Activated naive CD8-positive, alpha-beta T cell treated with anti-CD3 and anti-CD28 coated beads, Interleukin-2, amount 10 ng/mL, durations not matched to agents 7 days and 5 days (primary cell): ENCODE results near the gene HTR4. TPM values are rescaled to one million over a fixed set of nuclear protein-coding genes. Genes with fewer than 3 reads are reported as not detected.

Experiments
- ATAC-seq: fragments of 150-1000 bp; cut with Tn5 transposase; one replicate; pipeline ENCODE4 v1.10.0; 2021; ENCODE audit warnings: low read depth, moderate library complexity
- POLR2A ChIA-PET: fragments of 350-600 bp; sonication (Branson Sonifier 250); formaldehyde crosslinking; loops from one replicate; lab custom pipeline; 2021; ENCODE audit warnings: antibody characterized with exemption; lab: Charles Lee
- DNase-seq: peaks from one replicate; pipeline ENCODE4 v3.0.0; 2021
- H3K27ac Mint-ChIP-seq: one replicate; pipeline ENCODE4 v1.8.0; 2022; ENCODE audit warnings: mild to moderate bottlenecking, mixed read lengths
- H3K27me3 Mint-ChIP-seq: one replicate; pipeline ENCODE4 v1.8.0; 2022; ENCODE audit warnings: mild to moderate bottlenecking, moderate library complexity, mixed read lengths
- H3K36me3 Mint-ChIP-seq: one replicate; pipeline ENCODE4 v1.8.0; 2021; ENCODE audit warnings: mild to moderate bottlenecking, mixed read lengths
- H3K4me1 Mint-ChIP-seq: one replicate; pipeline ENCODE4 v1.8.0; 2021; ENCODE audit warnings: mixed read lengths
- H3K4me3 Mint-ChIP-seq: one replicate; pipeline ENCODE4 v1.8.0; 2022; ENCODE audit warnings: mild to moderate bottlenecking, moderate library complexity, mixed read lengths
- H3K9me3 Mint-ChIP-seq: one replicate; pipeline ENCODE4 v1.8.0; 2021; ENCODE audit warnings: mixed read lengths
- total RNA-seq, 2 experiments: library from RNA; stranded (reverse); gene quantifications; one replicate each; pipeline ENCODE4 v1.2.3, GENCODE V29; 2021

The HTR4 gene
- total RNA-seq, 2 experiments from 2014 or later, result not detected

DNA sequence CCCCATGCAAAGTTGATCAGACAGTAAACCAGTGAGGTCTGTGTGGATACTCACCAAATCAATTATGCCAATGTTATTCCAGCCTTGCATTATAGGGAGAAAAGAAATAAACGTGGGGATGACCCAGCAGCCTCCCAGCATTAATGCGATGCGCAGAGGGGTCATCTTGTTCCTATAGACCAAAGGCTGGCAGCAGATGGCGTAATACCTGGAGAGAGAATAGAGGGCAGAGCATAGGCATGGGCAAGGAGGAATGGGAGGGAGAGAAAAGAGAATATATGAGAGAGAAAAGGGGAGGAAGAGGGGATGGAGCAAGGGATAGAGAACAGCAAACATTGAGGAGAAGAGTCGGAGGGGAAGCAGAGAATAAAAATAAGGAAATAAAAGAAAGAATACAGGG is 131.2 kb downstream of the HTR4 start:
- H3K27ac Mint-ChIP-seq, result no peak overlapping the region
- no peaks in the 10 kb centered on the region for H3K9me3 Mint-ChIP-seq
- peaks cover 2% of the 10 kb centered on the region for H3K27me3 Mint-ChIP-seq
- no peak for DNase-seq
- ATAC-seq, result no peak
- H3K4me3 Mint-ChIP-seq, result no peak overlapping the region
- POLR2A ChIA-PET, result no interaction called here
- H3K4me1 Mint-ChIP-seq, result no peaks in the 10 kb centered on the region
- H3K36me3 Mint-ChIP-seq, result no peaks in the 10 kb centered on the region

DNA sequence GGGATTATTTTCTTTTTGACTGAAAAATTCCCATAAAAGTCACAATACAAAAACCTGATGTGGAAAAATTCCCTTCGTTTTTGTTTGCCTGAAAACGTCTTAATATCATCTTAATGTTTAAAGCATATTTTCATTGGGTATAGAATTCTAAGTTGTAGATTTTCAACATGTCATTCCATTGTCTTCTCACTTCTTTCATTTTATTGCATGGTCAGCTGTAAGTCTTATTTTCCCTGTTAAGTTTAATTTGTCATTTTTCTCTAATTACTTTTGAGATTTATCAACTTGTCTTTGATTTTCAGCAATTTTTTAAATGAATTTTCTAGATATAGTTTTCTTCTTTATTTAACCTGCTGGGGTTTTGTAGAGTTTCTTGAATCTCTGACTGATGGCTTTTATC is 138.9 kb downstream of the HTR4 start:
- H3K27me3 Mint-ChIP-seq, result no peaks in the 10 kb centered on the region
- no peak for ATAC-seq
- no peak for DNase-seq
- H3K4me1 Mint-ChIP-seq, result no peaks in the 10 kb centered on the region
- H3K36me3 Mint-ChIP-seq, result no peaks in the 10 kb centered on the region
- H3K9me3 Mint-ChIP-seq, result no peaks in the 10 kb centered on the region
- H3K27ac Mint-ChIP-seq, result no peak overlapping the region
- POLR2A ChIA-PET, result no interaction called here
- H3K4me3 Mint-ChIP-seq, result no peak overlapping the region

DNA sequence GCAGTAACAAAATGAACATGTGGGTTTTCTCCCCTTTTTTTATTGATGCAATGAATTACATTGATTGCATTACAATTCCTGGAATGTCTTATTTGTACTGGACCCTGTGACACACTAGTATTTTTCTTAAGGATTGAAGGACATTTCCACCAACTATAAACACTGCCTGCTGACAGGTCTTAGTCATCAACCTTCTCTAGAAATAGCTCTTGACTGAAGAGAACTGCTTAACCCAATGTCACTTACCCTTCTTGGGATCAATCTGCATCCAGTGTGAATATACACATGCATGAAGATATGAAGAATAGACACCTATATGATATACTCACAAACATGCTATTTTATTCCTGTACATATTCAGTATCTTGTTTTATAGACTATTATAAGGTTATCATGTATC is 140.0 kb downstream of the HTR4 start:
- ATAC-seq, result no peak
- DNase-seq, result no peak
- no peak overlapping the region for H3K4me3 Mint-ChIP-seq
- no peak overlapping the region for H3K27ac Mint-ChIP-seq
- POLR2A ChIA-PET, result no interaction called here
- no peaks in the 10 kb centered on the region for H3K4me1 Mint-ChIP-seq
- H3K27me3 Mint-ChIP-seq, result peaks cover 2% of the 10 kb centered on the region
- H3K36me3 Mint-ChIP-seq, result no peaks in the 10 kb centered on the region
- H3K9me3 Mint-ChIP-seq, result no peaks in the 10 kb centered on the region

DNA sequence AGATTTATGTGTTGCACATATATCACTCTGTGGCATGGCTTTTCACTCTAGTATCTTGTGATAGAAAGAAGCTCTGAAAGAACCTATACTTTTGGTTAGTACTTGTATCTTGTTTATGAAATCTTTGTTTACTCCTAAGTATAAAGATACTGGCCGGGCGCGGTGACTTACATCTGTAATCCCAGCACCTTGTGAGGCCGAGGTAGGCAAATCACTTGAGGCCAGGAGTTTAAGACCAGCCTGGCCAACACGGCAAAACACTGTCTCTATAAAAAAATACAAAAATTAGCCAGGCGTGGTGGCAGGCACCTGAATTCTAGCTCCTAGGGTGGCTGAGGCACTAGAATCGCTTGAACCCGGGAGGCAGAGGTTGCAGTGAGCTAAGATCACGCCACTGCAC is 141.8 kb downstream of the HTR4 start:
- H3K27ac Mint-ChIP-seq, result no peak overlapping the region
- no peaks in the 10 kb centered on the region for H3K36me3 Mint-ChIP-seq
- H3K27me3 Mint-ChIP-seq, result peaks cover 2% of the 10 kb centered on the region
- no peak overlapping the region for H3K4me3 Mint-ChIP-seq
- H3K4me1 Mint-ChIP-seq, result no peaks in the 10 kb centered on the region
- ATAC-seq (no peak), DNase-seq (no peak)
- POLR2A ChIA-PET, result no interaction called here
- no peaks in the 10 kb centered on the region for H3K9me3 Mint-ChIP-seq

DNA sequence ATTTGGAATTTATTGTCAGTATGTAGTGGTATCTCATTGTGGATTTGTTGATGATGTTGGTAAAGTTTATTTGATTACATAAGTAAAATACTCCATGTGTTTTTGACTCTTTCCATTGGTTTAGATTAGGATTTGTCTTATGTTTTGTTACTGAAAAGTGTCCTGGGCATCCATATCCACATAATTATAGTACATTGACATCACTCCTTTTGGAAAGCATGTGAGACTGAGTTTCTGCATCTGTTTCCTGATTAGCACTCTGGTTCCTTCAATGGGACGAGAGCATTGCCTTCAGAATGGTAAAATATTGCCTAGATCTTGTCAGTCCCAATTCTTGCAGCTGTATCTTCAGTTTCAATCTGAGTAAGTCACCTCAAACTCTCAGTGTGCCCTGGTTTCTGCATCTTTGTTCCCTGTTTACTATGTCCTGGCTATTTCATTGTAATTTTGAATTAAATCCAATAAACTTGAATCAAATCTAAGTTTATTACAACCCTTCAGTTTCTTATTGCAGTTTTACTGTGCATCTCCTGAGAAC is 142.4 kb downstream of the HTR4 start:
- DNase-seq, result no peak
- H3K4me1 Mint-ChIP-seq, result no peaks in the 10 kb centered on the region
- H3K36me3 Mint-ChIP-seq, result no peaks in the 10 kb centered on the region
- ATAC-seq, result no peak
- H3K9me3 Mint-ChIP-seq, result no peaks in the 10 kb centered on the region
- H3K27ac Mint-ChIP-seq, result no peak overlapping the region
- POLR2A ChIA-PET, result no interaction called here
- peaks cover 2% of the 10 kb centered on the region for H3K27me3 Mint-ChIP-seq
- no peak overlapping the region for H3K4me3 Mint-ChIP-seq

DNA sequence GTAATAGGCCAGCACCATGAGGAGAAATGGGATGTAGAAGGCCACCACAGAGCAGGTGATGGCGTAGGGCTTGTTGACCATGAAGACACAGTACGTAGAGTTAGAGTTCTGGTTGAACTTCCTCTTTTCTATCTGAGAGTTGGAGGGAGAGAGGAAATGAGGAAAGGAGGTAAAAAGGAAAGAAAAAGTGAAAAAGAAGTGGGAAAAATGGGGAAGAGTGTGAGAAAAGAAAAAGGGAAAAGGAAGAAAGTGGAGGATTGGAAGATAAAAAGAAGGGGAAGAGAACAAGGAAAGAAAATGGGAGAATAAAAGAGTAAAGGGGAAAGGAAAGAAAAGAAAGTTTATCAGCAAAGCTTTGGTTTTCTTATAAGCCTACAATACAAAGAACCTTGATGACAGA is 144.4 kb downstream of the HTR4 start:
- no peak overlapping the region for H3K4me3 Mint-ChIP-seq
- DNase-seq, result no peak
- no peaks in the 10 kb centered on the region for H3K4me1 Mint-ChIP-seq

DNA sequence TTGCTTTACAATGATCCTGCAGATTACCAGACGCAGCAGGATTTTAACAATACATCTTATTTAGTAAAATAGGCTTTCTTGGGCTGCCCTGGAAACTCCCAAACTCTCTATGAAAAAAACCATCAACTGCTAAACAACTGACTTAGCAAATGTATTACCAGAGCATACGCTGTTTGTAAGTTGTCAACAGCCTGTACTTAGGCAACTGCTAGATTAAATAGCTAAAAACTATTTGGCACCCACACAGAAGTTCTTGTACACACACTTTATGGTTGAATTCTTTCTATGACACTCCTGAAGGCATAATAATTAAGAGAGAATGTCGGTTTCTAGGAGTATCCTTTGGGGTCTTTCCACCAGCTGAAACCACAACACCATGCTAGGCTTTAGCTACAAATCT is 146.7 kb downstream of the HTR4 start:
- no peak for ATAC-seq
- H3K4me1 Mint-ChIP-seq, result no peaks in the 10 kb centered on the region
- POLR2A ChIA-PET, result no interaction called here
- no peaks in the 10 kb centered on the region for H3K9me3 Mint-ChIP-seq
- DNase-seq, result no peak
- peaks cover 2% of the 10 kb centered on the region for H3K27me3 Mint-ChIP-seq
- H3K36me3 Mint-ChIP-seq, result no peaks in the 10 kb centered on the region
- H3K4me3 Mint-ChIP-seq, result no peak overlapping the region
- H3K27ac Mint-ChIP-seq, result no peak overlapping the region

More for the DNA sequence above, 144.4 kb downstream of the HTR4 start:
- POLR2A ChIA-PET, result no interaction called here
- peaks cover 2% of the 10 kb centered on the region for H3K27me3 Mint-ChIP-seq
- no peak overlapping the region for H3K27ac Mint-ChIP-seq
- no peaks in the 10 kb centered on the region for H3K9me3 Mint-ChIP-seq
- H3K36me3 Mint-ChIP-seq, result no peaks in the 10 kb centered on the region
- no peak for ATAC-seq

DNA sequence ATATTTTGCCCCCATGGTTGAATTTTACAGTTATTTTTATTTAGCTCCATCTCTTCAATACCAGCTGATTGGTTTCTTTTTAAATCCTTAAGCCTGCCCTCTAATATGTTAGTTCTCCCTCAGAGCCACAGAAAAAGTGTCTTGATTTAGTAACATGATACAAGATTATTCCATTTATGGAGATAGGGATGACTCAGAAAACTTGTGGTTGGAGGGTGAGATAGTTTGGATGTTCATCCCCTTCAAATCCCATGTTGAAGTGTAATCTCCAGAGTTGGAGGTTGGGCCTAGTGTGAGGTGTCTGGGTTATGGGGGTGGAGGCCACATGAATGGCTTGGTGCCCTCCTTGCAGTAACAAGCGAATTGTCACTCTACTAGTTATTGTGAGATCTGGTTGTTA is 154.9 kb downstream of the HTR4 start:
- Mint-ChIP-seq H3K27ac (no peak overlapping the region), H3K9me3 (no peaks in the 10 kb centered on the region), H3K36me3 (no peaks in the 10 kb centered on the region), H3K4me1 (no peaks in the 10 kb centered on the region), H3K27me3 (peaks cover 6% of the 10 kb centered on the region), H3K4me3 (no peak overlapping the region)
- DNase-seq (no peak), ATAC-seq (no peak)
- POLR2A ChIA-PET, result no interaction called here

DNA sequence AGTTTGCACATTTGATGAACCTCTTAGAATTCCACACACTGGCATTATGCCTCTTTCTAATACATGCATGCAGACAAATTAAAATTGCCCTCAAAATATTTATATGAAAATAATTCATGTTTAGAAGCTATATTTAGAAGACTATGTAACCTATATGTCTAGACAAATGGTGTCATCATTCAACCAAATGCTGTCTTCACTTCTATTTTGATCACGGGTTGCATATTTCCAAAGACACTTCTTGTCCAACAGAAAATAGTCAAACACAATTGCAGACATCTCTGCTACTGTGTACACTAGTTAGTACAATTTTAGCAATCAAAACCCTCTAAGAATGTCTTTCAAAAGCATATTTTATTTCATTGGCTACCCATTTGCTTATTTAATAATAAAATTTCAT is 156.6 kb downstream of the HTR4 start:
- Mint-ChIP-seq H3K27ac (no peak overlapping the region), H3K27me3 (peaks cover 8% of the 10 kb centered on the region), H3K4me1 (no peaks in the 10 kb centered on the region), H3K4me3 (no peak overlapping the region), H3K36me3 (no peaks in the 10 kb centered on the region), H3K9me3 (no peaks in the 10 kb centered on the region)
- POLR2A ChIA-PET, result no interaction called here
- ATAC-seq (no peak), DNase-seq (no peak)

DNA sequence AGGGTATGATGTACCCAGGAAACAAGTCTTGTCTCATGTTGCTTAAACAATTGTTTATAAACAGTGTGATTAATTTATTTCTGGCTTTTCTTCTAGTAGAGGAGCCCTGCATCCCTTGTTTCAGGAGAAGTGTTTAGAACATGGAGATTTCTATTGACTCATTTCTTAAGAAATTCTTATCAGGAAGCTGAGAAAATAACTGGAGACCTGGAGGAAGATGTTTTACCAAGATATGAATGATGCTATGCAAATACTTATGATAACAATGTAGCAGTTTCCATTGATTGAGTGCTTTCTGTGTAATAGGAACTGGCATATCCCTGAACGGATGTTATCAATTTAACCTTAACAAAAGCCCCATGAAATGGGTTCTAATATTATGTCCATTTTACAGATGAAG is 162.0 kb downstream of the HTR4 start:
- DNase-seq (no peak), ATAC-seq (no peak)
- Mint-ChIP-seq H3K9me3 (no peaks in the 10 kb centered on the region), H3K4me3 (no peak overlapping the region), H3K4me1 (no peaks in the 10 kb centered on the region), H3K36me3 (no peaks in the 10 kb centered on the region), H3K27me3 (peaks cover 25% of the 10 kb centered on the region), H3K27ac (no peak overlapping the region)
- POLR2A ChIA-PET, result no interaction called here

DNA sequence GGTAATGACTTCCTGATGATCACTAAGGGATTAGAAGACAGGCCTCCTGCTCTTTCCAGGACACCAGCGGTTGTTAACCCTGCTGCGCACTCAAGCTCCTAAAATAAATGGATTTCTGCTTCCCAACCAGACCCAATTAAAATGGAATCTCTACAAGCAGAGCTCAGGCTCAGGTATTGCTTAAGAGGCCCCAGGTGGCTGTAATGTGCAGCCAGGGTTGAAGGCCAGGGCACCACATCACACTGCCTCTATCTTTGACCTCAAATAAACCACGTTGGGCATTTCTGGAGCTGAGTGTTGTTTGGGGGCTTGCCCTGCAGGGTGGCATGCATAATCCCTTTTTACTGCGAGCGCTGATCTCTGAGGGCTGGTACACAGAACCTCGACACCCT is 162.5 kb downstream of the HTR4 start:
- DNase-seq, result no peak
- H3K27me3 Mint-ChIP-seq, result peaks cover 25% of the 10 kb centered on the region
- no peaks in the 10 kb centered on the region for H3K36me3 Mint-ChIP-seq
- POLR2A ChIA-PET, result no interaction called here
- H3K27ac Mint-ChIP-seq, result no peak overlapping the region
- no peaks in the 10 kb centered on the region for H3K9me3 Mint-ChIP-seq
- ATAC-seq, result no peak
- H3K4me1 Mint-ChIP-seq, result no peaks in the 10 kb centered on the region
- no peak overlapping the region for H3K4me3 Mint-ChIP-seq

DNA sequence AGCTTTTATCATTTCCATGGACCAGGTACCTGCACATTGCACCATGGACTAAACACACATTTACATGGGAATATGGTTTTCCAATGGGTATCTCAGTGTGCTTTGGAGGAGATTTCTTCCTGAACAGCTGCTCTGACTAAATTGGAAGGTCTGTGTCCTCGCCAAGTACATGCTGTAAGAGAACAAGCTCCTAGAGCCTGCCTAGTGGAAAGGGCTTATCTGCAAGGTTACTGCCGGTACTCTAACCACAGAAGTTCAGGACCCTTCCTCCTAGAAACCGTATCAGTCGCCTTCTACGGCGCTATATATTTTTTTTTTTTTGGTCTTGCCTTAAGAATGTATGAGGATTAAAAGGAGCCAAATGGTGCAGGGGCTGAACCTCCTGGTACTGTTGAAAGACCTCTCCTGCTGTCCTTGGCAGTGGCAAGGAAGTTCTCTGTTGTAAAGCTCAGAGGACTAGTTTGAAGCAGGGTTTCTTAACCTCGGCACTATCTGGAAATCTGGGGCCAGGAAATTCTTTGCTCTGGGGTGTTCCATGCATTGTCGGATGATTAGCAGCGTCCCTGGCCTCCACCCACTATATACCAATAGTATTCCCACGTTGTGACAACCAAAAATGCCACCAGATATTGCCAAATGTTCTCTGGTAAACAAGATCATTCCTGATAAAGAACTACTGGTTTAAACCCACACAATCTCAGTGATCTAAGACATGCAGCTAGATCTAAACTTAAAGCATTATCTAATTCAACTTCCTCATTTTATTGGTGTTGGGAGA is 163.1 kb downstream of the HTR4 start:
- Mint-ChIP-seq H3K4me3 (no peak overlapping the region), H3K9me3 (no peaks in the 10 kb centered on the region), H3K27me3 (peaks cover 30% of the 10 kb centered on the region), H3K4me1 (no peaks in the 10 kb centered on the region), H3K27ac (no peak overlapping the region), H3K36me3 (no peaks in the 10 kb centered on the region)
- ATAC-seq, result no peak
- DNase-seq, result no peak
- POLR2A ChIA-PET, result no interaction called here

DNA sequence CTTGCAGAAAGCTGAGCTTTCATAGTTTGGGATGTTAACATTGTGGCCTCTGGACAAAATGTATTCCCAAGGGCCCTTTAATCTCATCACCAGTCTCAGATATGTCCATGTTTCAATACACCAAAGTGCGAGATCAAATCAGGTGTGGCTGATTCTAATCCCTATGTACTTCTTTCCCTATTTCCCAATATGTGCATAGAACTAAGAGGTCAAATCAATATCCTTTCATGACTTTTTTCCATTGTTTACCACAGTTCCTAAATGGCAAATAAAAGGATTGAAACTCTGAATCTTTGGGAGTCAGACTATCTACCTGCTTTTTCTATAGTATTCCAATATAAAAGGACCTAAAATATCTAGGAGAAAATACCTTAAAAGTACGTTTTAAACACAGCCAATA is 165.6 kb downstream of the HTR4 start:
- Mint-ChIP-seq H3K36me3 (no peaks in the 10 kb centered on the region), H3K4me3 (no peak overlapping the region), H3K4me1 (no peaks in the 10 kb centered on the region), H3K27ac (no peak overlapping the region), H3K9me3 (no peaks in the 10 kb centered on the region), H3K27me3 (peaks cover 33% of the 10 kb centered on the region)
- DNase-seq, result no peak
- ATAC-seq, result no peak
- POLR2A ChIA-PET, result no interaction called here

DNA sequence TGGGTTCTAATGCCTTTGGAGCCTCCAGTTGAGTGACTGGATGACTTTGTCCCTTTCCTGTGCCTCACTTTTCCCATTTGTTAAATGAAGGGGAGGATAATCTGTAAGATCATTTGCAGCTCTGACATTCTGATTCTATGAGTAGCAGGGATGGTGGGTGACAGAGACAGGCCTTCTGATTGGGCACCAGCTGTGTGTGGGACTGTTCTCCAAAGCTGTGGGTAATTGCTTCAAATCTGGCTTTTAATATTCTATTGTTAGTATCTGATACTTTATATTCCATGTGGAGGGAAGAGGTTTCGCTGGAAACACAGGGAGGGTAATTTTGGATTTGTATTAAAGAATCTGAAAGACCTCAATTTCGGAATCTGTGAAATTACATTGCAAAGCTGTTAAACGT is 167.9 kb downstream of the HTR4 start:
- Mint-ChIP-seq H3K9me3 (no peaks in the 10 kb centered on the region), H3K4me3 (no peak overlapping the region), H3K27ac (no peak overlapping the region), H3K4me1 (peaks cover 6% of the 10 kb centered on the region), H3K27me3 (peaks cover 33% of the 10 kb centered on the region), H3K36me3 (no peaks in the 10 kb centered on the region)
- POLR2A ChIA-PET, result no interaction called here
- DNase-seq, result no peak
- no peak for ATAC-seq
